WERI-Rb-1 (cell line): Measurements from ENCODE around the gene DOCK7.

Experiments used
- DNase-seq: peaks from one replicate; pipeline ENCODE4 v3.0.0-alpha.2; 2020
- H3K27ac ChIP-seq: fragments of 250-450 bp; sonication (Bioruptor Pico); 2 replicates; pipeline ENCODE4 v1.5.1; 2020; ENCODE audit warnings: mild to moderate bottlenecking, moderate library complexity
- H3K27me3 ChIP-seq: fragments of 250-450 bp; sonication (Bioruptor Pico); 2 replicates; pipeline ENCODE4 v1.5.1; 2021; ENCODE audit warnings: mild to moderate bottlenecking, low read depth, moderate library complexity; ENCODE audit not compliant: insufficient read depth, severe bottlenecking
- H3K36me3 ChIP-seq: fragments of 250-450 bp; sonication (Bioruptor Pico); 2 replicates; pipeline ENCODE4 v1.5.1; 2020; ENCODE audit warnings: mild to moderate bottlenecking, moderate library complexity
- H3K4me3 ChIP-seq: 2 replicates; pipeline ENCODE4 v1.5.1; 2011; ENCODE audit warnings: low read depth, mild to moderate bottlenecking, control low read depth, low read length
- H3K9me3 ChIP-seq: fragments of 250-450 bp; sonication (Bioruptor Pico); 2 replicates; pipeline ENCODE4 v1.5.1; 2021; ENCODE audit warnings: mild to moderate bottlenecking, moderate library complexity; ENCODE audit not compliant: severe bottlenecking
- TF ChIP-seq, protein P1 (sequence below): IDR thresholded peaks from 2 replicates; pipeline ENCODE4 v1.5.1; 2011; ENCODE audit warnings: low read depth, mild to moderate bottlenecking, control low read depth, inconsistent platforms, low read length

The DOCK7 gene

DNA sequence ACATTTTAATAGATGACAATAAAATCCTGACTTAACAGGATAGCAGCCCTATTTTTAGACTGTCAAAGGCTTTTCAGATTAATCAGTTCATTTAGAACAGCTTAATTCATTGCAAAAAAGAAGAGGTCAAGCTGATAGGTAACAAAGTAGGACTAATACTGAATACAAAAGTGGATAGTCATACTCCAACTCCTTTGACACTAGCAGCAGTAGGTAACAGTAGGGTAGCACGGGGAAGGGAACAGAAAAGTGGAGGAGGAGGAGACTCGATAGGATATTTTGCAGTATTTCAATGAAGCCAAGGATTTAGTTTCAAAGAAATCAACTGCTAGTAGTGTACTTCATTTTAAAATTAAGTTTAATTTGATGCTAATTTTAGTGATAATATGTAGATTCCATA is 200.2 kb downstream of the DOCK7 start:
- H3K4me3 ChIP-seq, result no peak overlapping the region
- no peak overlapping the region for H3K27ac ChIP-seq
- DNase-seq, result no peak
- TF ChIP-seq, protein P1, sequence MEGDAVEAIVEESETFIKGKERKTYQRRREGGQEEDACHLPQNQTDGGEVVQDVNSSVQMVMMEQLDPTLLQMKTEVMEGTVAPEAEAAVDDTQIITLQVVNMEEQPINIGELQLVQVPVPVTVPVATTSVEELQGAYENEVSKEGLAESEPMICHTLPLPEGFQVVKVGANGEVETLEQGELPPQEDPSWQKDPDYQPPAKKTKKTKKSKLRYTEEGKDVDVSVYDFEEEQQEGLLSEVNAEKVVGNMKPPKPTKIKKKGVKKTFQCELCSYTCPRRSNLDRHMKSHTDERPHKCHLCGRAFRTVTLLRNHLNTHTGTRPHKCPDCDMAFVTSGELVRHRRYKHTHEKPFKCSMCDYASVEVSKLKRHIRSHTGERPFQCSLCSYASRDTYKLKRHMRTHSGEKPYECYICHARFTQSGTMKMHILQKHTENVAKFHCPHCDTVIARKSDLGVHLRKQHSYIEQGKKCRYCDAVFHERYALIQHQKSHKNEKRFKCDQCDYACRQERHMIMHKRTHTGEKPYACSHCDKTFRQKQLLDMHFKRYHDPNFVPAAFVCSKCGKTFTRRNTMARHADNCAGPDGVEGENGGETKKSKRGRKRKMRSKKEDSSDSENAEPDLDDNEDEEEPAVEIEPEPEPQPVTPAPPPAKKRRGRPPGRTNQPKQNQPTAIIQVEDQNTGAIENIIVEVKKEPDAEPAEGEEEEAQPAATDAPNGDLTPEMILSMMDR, result no peak
- peaks cover 5% of the 10 kb centered on the region; the same call in 1 of the 2 replicates for H3K36me3 ChIP-seq
- no peaks in the 10 kb centered on the region for H3K9me3 ChIP-seq
- no peaks in the 10 kb centered on the region for H3K27me3 ChIP-seq

DNA sequence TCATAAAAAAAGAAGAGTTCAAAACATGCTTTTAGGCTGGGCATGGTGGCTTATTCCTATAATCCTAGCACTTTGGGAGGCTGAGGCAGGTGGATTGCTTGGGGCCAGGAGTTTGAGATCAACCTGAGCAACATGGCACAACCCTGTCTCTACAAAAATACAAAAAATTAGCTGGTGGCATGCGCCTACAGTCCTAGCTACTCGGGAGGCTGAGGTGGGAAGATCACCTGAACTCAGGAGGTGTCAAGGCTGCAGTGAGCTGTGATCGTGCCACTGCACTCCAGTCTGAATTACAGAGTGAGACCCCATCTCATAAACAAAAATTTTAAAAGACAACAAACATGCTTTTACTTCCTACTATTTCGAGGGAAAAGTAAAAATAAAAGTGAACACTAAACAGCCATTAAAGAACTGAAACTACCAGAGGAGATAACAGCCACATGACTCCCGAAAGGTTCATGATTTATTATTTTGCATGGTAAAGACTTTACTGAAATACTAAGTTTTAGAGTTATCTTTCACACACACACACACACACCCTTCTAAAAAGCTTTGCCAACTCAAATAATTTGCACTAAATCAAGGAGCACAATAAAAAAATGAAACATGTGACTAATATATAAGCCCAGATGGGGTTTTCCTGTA is 203.2 kb downstream of the DOCK7 start:
- H3K36me3 ChIP-seq, result peaks cover 5% of the 10 kb centered on the region; the same call in 1 of the 2 replicates
- no peak for DNase-seq
- no peak overlapping the region for H3K27ac ChIP-seq
- H3K27me3 ChIP-seq, result no peaks in the 10 kb centered on the region
- H3K9me3 ChIP-seq, result no peaks in the 10 kb centered on the region
- H3K4me3 ChIP-seq, result no peak overlapping the region
- TF ChIP-seq, protein P1, result no peak

DNA sequence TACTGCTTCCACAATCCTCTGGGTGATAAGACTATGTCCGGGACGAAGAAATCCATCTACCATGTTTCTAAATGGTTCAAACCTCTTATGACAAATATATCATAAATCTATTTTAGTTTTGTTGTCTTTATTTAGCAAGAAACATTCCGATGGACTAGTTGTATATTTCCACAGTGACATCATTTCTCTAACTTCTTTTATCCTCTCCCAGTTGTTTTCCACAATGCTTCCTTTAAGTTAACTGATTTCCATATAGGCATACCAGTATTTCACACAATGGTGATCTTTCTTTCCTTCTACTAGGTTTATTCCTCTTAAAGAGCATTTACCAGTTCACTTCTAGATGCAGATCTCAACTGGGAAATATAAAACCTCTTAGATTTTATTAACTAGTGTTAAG is 206.5 kb downstream of the DOCK7 start:
- TF ChIP-seq, protein P1, result no peak
- no peaks in the 10 kb centered on the region for H3K9me3 ChIP-seq
- no peak overlapping the region for H3K27ac ChIP-seq
- no peak for DNase-seq
- no peak overlapping the region for H3K4me3 ChIP-seq
- H3K27me3 ChIP-seq, result no peaks in the 10 kb centered on the region
- H3K36me3 ChIP-seq, result no peaks in the 10 kb centered on the region

- Histone ChIP-seq H3K36me3 (peaks cover 10% of the 10 kb centered on the region), H3K27me3 (no peaks in the 10 kb centered on the region), H3K4me3 (no peak overlapping the region), H3K27ac (no peak overlapping the region), H3K9me3 (no peaks in the 10 kb centered on the region)
- DNase-seq, result no peak
- TF ChIP-seq, protein P1, result no peak
These were observed 211.5 kb downstream of the DOCK7 start for GRCh38 chr1:62476525-62477219.

GRCh38 chr1:62467092-62467491 is 221.1 kb downstream of the DOCK7 start:
- peaks cover 2% of the 10 kb centered on the region for H3K9me3 ChIP-seq
- H3K4me3 ChIP-seq, result no peak overlapping the region
- no peak overlapping the region for H3K27ac ChIP-seq
- no peak for DNase-seq
- TF ChIP-seq, protein P1, result no peak
- no peaks in the 10 kb centered on the region for H3K27me3 ChIP-seq
- H3K36me3 ChIP-seq, result peaks cover 28% of the 10 kb centered on the region
